SKM-1 (cell line): Measurements from ENCODE around the gene ZNF784.
A peak's percentile ranks its signal among the peaks of the same experiment; 100 is the strongest.

ENCODE experiments used
- DNase-seq: peaks from one replicate; lab custom pipeline; 2025; ENCODE audit not compliant: unreplicated experiment; lab: John Stamatoyannopoulos, UW

Gene ZNF784, protein sequence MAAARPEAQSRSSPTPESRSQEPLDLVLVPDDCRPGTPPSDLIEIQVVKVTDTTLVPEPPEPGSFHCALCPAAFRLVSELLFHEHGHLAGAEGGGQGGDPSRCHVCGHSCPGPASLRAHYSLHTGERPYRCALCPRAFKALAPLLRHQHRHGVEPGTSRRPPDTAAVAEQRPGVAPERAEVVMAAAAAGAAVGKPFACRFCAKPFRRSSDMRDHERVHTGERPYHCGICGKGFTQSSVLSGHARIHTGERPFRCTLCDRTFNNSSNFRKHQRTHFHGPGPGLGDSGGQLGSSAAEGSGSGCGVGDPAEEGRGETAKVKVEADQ

DNA sequence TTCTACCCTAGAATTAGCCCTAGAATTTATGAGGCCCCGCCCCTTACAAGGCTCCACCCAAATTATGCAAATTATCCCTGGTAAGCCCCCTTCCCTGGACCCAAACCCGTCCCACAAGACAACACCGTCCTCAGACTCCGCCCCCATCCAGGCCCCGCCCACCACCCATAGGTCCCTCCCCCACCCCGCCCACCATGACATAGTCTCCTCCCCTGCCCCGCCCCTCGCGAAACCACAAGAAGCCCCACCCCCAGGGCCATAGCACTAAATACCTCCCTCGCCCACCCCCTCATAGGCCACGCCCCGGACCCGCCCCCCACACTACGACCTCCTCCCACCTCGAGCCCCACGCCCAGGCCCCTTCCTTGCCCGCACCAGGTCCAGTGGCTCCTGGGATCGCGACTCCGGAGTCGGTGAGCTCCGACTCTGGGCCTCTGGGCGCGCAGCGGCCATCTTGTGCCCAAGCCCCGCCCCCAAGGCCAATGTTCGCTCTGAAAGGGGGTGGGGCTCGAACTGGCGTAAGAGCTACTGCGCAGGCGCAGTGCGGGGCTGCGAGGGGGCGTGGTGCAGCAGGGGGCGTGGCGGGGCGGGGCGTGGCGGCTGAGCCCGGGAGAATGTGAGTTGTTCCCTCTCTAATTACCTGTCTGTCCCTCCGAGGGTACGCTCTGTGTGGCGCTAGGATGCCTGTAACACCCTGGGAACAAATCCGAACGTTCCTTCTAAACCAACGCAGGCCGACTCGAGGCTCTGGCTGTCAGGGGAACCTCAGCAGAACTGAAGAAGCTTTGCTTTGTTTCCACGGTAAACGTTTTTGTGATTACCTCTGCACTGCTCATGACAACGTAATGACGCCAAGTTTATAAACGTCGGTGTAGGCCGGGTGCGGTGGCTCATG, at the start of gene ZNF784:
TSS of gene ZNF784 (minus strand) at position 458 of the 895 bp plus-strand sequence. CDS start at position 453, 5 bp downstream.
- DNase-seq: peak; percentile 37

DNA sequence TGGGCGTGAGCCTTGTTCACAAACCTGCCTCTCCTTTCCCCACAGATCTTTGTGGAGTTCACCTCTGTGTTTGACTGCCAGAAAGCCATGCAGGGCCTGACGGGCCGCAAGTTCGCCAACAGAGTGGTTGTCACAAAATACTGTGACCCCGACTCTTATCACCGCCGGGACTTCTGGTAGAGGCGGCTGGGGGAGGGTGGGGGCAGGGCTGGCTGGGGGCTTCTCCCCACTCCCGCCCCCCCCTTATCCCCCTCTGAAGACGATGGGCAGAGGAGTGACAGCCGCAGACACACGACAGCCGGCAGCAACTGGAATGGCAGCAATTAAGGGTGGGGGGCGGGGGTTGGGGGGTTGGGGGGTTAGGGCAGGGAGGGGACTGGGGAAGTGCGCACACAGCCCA, 49.5 kb upstream of the ZNF784 start:
- DNase-seq: no peak

DNA sequence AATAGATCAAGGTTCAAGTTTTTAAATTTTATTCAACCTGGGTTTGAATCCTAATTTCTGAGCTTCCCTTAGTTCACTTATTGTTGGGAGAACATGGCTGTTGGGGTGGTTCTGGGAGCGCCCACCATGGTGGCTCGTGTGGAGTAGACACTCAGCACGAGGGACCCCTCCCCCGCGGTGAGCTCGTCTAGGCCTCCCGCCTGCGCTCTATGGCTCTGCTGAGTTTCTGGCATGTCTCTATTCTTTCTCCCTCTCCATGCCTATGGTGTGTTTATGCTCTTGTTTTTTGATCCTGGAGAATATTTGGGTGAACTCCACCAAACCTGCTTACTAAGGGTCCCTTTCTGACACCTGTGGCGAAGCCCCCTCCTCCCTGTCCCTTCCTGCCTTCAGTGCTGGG, 49.1 kb upstream of the ZNF784 start:
- DNase-seq: no peak

DNA sequence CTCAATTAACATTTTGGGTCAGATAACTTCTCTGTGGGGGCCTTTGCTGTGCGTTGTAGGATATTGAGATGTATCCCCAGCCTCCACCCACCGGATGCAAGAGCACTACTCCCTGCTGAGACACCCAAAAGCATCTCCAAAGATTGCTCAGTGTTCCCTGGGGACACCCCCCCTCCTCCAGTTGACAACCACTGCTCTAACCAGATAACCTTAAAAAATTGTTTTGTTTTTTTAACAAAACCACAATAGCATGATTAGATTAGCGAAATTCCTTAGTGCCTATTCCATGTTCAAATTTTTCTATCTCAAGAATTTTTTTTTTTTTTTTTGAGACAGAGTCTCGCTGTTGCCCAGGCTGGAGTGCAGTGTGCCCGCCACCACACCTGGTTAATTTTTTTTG, 48.1 kb upstream of the ZNF784 start:
- DNase-seq: no peak

DNA sequence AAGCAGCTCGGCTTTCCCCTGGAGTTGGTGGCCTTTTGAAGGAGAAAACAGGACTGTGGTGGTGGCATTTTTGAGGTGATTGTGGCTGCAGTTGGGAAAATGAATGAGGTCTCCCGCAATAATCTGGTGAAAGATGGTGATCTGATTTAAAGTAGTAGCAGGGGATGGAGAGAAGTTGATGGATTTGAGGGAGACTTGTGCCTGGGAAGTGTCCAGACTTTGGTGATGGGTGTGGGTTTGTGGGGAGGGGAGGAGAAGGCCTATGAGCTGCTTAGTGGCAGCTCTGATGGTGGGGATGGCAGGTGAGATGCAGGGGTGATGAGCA, 46.6 kb upstream of the ZNF784 start:
- DNase-seq: no peak

DNA sequence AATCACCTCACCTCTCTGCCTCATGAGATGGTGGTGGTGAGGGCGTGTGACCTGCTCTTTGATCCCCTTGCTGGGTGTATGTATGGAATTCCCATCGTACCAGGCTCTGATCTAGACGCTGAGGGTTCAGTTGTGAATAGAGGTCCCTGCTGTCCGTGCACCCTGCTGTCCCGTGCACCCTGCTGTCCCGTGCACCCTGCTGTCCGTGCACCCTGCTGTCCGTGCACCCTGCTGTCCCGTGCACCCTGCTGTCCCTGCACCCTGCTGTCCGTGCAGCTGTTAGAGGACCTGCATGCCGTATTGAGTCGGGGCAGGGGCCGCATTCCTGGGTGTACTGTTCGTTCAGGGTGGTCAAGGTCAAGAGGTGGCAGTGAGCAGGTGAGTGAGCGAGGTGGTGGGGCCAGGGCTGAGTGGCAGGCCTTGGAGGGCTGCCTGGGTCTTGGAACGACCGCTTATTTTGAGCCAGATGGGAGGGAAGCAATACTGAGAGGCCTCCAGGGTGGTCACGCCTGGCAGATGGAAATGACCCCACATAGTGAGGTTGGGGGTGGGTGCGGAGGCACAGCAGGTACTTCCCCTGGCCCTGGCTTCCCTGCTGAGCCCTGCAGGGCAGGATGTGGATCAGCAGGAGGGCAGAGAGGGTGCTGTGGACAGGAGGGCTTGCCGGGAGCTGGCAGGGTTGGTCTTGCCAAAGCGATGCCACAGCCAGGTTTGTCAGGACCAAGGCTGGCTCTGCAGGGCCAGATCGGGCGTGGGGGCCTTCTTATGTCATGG, 46.1 kb upstream of the ZNF784 start:
- no peak for DNase-seq

DNA sequence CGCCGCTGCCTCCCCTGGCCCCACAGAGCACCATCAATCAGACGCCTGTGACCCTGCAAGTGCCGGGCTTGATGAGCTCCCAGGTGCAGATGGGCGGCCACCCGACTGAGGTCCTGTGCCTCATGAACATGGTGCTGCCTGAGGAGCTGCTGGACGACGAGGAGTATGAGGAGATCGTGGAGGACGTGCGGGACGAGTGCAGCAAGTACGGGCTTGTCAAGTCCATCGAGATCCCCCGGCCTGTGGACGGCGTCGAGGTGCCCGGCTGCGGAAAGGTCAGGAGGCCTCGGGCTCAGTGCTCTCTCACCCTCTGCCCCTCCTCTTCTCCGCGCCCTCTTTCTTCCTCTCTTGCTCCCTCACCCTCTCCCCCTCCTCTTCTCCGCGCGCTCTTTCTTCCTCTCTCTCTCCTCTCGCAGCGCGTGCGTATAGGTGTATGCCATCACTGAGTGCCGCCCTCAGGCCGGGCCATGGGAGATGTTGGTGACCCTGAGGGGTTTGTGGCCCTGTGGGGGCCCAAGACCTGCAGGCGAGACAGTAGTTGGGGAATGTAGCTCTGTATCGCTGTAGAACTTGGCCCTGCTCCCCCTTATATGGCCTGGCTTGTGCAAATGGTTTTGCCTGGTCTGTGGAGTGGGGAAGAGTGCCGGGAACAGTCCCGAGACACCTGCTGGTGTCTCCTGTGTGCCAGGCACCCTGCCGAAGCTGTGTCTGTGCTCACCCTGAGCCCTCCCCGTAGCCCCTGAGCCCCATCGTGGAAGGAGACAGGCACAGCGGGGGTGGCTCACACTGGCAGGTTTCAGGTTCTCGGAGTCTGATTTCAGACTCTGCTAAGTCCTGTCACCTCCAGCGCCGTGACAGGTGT, 45.3 kb upstream of the ZNF784 start:
- no peak for DNase-seq

DNA sequence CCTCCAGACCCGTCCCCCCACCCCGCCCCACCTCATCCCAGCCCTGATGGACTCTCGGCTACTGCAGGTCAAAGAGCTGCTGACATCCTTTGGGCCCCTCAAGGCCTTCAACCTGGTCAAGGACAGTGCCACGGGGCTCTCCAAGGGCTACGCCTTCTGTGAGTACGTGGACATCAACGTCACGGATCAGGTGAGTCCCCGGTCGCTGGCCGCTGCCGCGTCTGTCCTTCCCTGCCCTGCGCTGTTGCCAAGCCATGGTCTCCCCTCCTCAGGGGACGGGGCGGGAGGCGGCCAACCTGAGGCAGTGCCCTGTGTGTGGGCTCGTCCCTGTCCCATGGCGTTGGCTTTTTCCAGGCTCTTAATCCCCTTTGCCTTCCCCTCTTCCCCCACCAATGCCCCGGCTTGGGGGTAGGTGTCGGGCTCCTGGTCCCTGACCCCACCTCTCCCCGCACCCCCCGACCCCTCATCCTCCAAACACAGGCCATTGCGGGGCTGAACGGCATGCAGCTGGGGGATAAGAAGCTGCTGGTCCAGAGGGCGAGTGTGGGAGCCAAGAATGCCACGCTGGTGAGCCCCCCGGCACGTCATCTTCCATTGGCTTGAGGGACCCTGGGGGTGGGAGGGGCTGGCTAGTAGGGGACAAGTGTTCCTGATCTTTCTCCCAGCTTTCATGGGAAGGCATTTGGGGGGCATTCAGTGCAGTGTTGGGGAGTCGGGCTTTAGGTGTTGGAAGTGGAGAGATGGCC, 44.4 kb upstream of the ZNF784 start:
- DNase-seq: no peak

DNA sequence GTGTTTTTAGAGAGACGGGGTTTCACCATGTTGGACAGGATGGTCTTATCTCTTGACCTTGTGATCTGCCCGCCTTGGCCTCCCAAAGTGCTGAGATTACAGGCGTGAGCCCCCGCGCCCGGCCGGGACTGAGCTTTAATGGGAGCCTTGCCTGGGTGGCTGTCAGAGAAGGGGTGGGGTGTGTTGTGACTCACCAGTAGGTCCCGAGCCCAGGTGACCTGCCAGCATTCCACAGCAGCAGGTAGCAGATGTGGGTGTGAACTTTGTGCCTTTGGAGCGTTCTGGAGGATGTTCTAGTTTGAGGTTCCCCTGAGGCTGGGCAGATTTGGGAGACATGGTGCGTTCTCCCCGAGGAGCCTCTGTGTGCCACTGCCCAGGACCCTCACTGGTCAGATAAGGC, 43.6 kb upstream of the ZNF784 start:
- DNase-seq: no peak

DNA sequence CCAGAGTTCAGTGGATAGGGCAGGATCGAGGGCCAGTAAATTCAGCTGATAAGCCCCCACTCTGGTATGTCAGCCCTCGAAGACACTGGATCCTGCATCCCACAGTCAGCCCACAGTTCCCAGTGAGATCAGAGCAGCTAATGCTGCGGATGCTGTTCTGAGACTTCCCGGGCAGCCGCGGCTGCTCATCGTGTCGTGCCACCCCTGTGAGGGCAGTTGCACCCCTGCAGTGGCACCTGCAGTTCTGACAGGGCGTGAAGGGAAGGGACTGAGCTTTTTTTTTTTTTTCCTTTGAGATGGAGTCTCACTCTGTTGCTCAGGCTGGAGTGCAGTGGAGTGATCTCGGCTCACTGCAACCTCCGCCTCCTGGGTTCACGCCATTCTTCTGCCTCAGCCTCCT, 43.1 kb upstream of the ZNF784 start:
- no peak for DNase-seq

DNA sequence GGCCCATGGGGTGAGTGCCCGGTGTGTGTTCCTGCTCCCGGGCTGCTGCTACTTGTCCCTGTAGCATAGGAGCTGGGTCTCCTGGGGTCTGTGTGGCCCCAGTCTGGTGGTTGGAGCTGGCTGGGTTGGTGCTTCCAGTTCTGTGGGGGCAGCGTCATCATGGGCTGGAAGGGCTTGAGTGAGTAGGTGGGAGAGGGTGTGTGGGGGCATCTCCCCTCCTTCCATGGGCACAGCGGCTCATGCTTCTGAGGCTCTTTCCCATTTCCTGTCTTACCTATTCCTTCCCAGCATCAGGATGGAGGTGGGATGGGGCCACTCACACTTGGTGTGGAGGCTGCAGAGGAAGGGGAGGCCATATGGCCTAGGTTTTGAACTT, 42.6 kb upstream of the ZNF784 start:
- no peak for DNase-seq

DNA sequence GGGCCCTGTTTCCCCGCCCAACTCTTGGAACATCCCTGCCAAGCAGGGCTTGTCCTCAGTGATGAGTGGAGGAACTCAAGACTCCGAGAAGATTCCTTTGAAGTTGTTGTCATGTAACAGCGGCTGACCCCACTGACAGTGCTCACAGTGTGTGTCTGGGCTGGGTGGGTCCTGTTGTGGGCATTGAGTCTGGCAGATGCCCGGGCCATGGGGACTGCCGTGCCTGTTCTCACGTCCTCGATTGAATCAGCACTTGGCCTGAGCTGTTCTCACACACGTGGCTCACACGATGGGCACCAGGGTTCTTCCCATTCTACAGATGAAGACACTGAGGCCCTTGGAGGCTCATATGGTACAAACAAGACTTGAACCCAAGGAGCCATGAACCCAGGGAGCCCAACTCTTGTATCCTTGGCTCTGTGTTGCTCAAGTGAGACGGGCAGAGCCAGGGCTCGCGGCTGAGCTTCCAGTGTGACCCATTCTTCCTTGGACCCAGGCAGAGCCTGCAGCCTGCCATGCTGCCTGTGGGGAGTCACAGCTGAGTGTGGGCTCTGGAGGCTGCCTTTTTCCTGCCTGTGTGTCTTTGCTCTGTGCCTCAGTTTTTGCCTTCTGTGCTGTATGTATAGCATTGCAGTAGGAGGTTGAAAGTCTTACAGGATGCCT, 42.1 kb upstream of the ZNF784 start:
- DNase-seq: no peak

DNA sequence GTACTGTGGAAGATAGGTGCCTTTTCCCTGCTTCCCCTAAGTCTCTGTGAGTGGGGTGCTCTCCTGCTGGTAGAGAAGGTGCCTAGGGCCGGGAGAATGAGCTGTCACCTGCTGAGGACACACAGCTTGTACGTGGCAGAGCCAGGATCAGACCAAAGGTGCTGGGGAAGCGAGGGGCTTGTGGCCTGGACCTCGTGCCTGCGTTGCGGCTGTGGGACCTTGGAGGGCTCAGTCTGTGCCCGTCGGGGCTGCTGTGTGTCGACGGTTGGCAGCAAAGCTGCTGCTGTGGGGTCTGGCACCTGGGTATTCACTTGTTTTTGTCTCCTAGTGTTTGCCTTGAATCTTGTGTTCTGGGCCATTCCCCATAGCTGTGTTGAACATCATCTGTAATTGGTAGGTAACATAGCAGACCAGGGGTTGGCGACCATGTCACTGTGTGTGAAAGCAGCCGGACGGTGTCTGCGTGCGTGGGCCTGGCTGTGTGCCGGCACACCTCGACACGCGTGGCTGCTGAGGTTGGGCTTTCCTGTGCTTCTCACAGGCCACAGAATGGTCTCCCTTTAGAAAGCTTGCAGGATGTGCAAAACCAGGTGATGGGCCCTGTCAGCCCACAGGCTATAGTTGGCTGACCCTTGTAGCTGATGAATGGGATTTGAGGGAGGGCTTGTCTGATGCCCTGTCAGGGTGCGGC, 39.6 kb upstream of the ZNF784 start:
- DNase-seq: no peak

DNA sequence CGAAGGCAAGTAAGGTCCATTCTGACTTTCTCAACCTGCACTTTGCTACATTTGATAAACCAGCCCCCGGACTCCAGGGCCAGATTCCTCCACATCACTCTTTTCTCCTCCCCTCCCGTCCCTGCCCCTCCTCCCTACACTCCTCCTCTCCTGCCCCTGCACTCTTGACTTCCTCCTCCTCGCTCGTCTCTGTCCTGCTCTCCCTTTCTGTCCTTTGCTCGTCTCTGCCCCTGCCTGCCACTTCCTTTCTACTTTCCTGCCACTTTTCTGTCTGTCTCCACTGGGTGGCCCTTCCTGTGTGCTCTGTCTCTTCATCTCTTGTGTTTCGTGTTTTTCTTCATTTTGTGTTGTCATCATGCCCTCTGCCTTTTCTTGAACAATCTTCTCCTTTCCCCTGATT, 37.5 kb upstream of the ZNF784 start:
- no peak for DNase-seq

DNA sequence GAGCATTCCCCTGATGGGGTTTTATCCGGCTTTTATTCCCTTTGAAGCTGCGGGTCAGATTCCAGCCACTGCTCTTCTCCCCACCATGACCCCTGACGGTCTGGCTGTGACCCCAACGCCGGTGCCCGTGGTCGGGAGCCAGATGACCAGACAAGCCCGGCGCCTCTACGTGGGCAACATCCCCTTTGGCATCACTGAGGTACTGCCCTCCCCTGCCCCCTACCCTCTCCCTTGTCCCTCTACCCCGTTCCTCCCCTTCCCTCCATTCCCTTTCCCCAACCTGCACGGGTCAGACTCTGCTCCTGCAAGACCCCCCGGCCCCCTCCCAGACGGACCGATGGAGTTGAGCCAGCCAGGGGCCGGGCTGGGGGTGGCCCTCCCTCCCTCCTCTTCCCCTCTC, 36.6 kb upstream of the ZNF784 start:
- no peak for DNase-seq

DNA sequence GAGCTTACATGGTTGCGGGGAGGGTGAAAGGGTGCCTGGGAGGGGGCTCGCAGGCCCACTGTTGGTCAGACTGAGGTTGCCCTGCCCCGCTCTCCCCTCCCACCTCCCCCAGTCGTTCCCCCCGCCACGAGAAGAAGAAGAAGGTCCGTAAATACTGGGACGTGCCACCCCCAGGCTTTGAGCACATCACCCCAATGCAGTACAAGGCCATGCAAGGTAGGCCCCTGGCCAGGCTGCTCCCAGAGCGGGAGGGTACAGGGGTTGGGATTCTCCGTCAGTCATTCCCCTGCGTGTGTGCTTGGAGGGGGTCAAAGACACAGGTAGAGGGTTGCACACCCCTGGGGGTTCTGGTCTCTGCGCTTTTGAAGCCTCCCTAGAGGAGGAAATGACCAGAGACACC, 36.0 kb upstream of the ZNF784 start:
- DNase-seq: no peak

DNA sequence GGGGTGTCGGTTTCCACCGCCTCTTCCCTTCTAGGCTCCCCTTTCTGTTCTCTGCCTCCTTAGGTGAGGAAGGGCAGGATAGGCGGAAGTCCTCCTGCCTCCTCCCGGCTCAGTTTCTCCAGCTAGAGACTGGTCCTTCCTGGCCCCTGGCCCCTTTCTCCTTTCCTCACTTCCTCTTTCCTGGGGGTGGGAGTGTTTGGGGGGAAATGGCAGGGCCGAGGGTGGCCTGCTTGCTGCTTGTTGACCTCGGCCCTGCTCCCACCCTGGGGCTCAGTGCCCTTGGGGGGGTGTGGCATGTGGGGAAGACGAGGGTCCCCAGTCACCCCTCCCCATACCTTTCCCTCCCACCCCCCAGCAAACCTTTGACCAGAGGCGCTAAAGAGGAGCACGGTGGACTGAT, 35.5 kb upstream of the ZNF784 start:
- no peak for DNase-seq

DNA sequence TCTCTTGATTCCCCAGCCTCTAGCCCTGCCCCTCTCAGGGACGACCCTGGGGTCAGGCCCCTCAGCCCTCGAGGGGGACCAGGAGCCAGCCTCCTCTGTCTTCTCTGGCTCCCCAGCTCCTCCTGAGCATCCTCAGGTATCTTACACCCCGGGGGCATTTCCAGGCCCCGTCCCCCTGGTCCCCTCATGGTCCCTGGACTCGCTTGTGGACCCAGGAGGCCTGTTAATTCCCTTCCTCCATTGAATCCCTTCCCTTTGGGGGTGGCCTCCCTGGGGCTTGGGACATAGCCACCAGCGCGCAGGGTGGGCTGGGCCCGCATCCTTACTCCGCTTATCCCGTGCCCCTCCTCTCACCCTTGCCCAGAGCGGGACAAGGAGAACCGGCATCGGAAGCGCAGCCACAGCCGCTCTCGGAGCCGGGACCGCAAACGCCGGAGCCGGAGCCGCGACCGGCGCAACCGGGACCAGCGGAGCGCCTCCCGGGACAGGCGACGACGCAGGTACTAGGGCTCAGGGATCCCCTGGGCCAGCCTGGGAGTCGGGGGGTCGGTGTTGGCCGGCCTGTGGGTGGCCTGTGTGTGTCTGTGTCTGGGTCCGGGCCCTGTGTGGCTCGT, 34.6 kb upstream of the ZNF784 start:
- DNase-seq: no peak
